Measurements from ENCODE around the gene FLG. TPM values are rescaled to one million over a fixed set of nuclear protein-coding genes. Genes with fewer than 3 reads are reported as not detected.
"Not testable (repeated sequence)": the region's sequence is repeated elsewhere in the genome, so short reads cannot be mapped to it uniquely, and the experiment has no call there.

Gene FLG
- total RNA-seq, 1 donor from 2014 or later, result 0.03 TPM

GRCh38 chr1:152306123-152306522 is 18.9 kb downstream of the FLG start:
- peak; percentile 73 for DNase-seq (ENCODE audit: low spot score)
- intact Hi-C loops (cut with DNase I), result not testable (repeated sequence)

GRCh38 chr1:152304773-152305172 is 20.3 kb downstream of the FLG start:
- peak; percentile 72 for DNase-seq (ENCODE audit: low spot score)
- intact Hi-C loops (cut with DNase I), result not testable (repeated sequence)

- intact Hi-C loops (cut with DNase I); DNase-seq (ENCODE audit: low spot score): not testable (repeated sequence)
Measured at GRCh38 chr1:152303139-152303872, 21.7 kb downstream of the FLG start.

- intact Hi-C loops (cut with DNase I); DNase-seq (ENCODE audit: low spot score): not testable (repeated sequence)
Measured at GRCh38 chr1:152256394-152256793, 68.6 kb downstream of the FLG start.

Other genes with a start within 250 kb of the FLG start
- gene TCHHL1, start 236.2 kb downstream of the FLG start, total RNA-seq, result not detected
- 0.05 TPM for gene TCHH, start 209.8 kb downstream of the FLG start, total RNA-seq
- not detected for gene RPTN, start 166.0 kb downstream of the FLG start, total RNA-seq
- not detected for gene HRNR, start 101.0 kb downstream of the FLG start, total RNA-seq
- not detected for gene FLG2, start 34.8 kb upstream of the FLG start, total RNA-seq
- not detected for gene CRNN, start 89.0 kb upstream of the FLG start, total RNA-seq
- not detected for gene LCE5A, start 185.6 kb upstream of the FLG start, total RNA-seq
- gene CRCT1, start 189.2 kb upstream of the FLG start, total RNA-seq, result not detected
- not detected for gene LCE3E, start 241.5 kb upstream of the FLG start, total RNA-seq

All from cardiac septum (tissue), 1 donor.